ENCODE data around the gene MYLK3. TPM values are rescaled to one million over a fixed set of nuclear protein-coding genes. Genes with fewer than 3 reads are reported as not detected.
A peak's percentile ranks its signal among the peaks of the same experiment; 100 is the strongest.
"Not testable (repeated sequence)": the region's sequence is repeated elsewhere in the genome, so short reads cannot be mapped to it uniquely, and the experiment has no call there.

MYLK3 gene
- 10 to 100 TPM in 5 of 10 donors, 1 to 10 TPM in 5; 4.6 to 17.9 (median 10.1) TPM for polyA plus RNA-seq (ENCODE audit: insufficient read length in 10 of 10)
- long read RNA-seq, donor 1, partial matches to known transcripts = 0 of 1 reads
- long read RNA-seq, donor 1, other reads (novel, unspliced or antisense) = 0 of 1 reads
- long read RNA-seq, donor 2 = 0 reads
- long read RNA-seq, donor 3 = 0 reads
- long read RNA-seq, donor 4 = 0 reads
- long read RNA-seq, donor 5 = 0 reads
- long read RNA-seq, donor 6 = 0 reads
- long read RNA-seq, donor 7 = 0 reads
- long read RNA-seq, donor 8 = 0 reads
- long read RNA-seq, donor 9 = 0 reads

- DNase-seq = peak in 1 of 3 donors; percentile 27
These were observed at the start of gene MYLK3 for GRCh38 chr16:46747777-46748651. Gene MYLK3, minus strand, starts transcription at chr16:46748344. Its CDS starts 151 bp downstream, at chr16:46748193.

DNA sequence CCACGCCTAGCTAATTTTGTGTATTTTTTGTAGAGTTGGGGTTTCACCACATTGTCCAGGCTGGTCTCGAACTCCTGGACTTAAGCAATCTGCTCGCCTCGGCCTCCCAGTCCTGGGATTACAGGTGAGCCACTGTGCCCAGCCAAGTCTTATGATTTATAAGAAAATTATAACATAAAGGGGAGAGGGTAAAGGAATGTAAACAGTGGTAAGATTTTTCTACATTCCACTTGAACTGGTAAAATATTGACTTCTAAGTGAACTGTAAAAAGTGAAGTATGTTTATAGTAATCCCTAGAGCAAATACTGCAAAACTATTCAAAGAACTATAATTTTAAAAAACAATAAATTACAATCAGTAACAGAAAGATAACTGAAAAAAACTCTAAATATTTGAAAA lies 49.4 kb upstream of the MYLK3 start:
- DNase-seq = no peak

DNA sequence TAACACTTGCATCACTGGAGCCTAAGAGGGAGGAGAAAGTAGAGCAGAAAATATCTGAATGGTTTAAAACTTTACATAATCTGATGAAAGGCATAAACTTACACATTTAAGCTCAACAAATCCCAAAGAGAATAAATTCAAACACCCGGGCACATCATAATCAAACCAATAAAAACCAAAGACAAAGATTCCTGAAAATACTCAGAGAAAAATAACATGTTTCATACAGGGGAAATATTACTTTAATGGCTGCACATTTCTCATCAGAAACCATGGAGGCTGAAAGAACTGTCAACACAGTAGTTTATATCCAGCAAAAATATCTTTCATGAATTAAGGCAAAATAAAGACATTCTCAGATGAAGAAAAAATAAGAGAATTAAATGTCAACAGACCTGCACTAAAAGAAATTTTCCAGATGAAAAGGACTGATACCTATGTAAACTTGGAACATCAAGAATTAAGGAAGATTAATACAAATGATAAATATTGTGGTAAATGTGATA lies 48.7 kb upstream of the MYLK3 start:
- no peak for DNase-seq

- DNase-seq = no peak
These were observed 45.7 kb upstream of the MYLK3 start for GRCh38 chr16:46793841-46794240.

DNA sequence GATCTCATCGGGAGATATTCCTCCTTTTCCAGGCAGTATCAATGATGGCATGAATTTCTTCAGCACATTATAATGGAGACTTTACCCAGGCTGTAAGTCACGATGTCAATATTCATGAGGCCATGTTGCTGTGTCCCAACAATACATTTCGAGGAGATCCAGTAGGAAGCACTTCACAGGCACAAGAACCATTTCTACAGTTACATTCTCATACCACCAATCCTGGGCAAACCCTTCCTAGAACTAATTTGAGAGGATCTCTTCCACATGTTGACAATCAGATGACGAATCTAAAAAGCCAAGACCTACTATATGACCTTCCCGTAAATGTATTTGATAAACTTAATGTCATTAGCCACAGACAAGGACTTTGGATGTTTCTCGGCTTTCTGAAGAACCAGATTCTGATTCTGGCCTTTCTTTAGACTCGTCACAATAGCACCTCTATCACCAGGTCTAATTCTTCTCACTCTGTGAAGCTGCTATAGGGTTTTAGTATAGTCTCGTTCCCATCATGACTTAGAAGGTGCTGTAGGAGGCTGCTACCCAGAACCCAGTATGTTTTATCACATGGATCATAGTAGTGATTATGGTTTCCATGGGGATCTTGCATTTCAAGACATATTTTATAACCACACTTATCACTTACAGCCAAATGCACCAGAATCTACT lies 42.6 kb upstream of the MYLK3 start:
- DNase-seq = no peak

- DNase-seq = peak; percentile 34 to 75 (median 40)
These were observed 41.6 kb upstream of the MYLK3 start for GRCh38 chr16:46789499-46790414.

- no peak for DNase-seq
These were observed 40.8 kb upstream of the MYLK3 start for GRCh38 chr16:46788891-46789474.

DNA sequence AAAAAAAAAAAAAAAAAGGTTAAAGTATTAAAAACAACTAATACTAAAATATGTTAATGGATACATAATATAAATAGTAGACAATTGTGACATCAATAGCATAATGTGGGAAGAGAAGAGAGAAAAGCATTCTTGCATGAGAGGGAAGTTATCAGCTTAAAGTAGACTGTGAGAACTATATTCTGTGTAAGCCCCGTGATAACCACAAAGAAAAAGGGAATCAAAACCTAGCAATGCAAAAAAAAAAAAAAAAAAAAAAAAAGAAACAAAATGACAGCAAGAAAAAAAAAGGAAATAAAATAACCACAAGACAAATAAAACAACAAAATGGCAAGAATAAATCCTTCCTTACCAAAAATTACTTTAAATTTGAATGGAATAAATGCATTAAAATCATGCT lies 39.8 kb upstream of the MYLK3 start:
- DNase-seq = no peak

- DNase-seq = no peak
These were observed 37.1 kb upstream of the MYLK3 start for GRCh38 chr16:46785076-46785845.

GRCh38 chr16:46784569-46784968 lies 36.4 kb upstream of the MYLK3 start:
- DNase-seq = not testable (repeated sequence)

GRCh38 chr16:46783800-46784199 lies 35.7 kb upstream of the MYLK3 start:
- DNase-seq = no peak

DNA sequence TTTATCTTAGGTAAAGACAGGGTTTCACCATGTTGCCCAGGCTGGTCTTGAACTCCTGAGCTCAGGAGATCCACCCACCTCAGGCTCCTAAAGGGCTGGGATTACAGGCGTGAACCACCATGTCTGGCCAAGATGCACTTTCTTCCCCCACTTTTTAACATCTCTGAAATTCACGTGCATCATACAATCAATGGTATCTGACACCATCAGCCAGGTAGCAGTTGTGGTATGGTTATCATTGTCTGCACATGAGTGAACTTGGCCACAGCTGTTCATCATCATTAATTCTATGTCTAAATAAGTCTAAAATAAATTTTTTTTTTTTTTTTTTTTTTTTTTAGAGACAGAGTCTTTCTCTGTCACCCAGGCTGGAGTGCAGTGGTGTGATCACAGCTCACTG lies 34.2 kb upstream of the MYLK3 start:
- no peak for DNase-seq

- DNase-seq = no peak
These were observed 29.7 kb upstream of the MYLK3 start for GRCh38 chr16:46777804-46778203.

GRCh38 chr16:46775214-46775613 lies 27.1 kb upstream of the MYLK3 start:
- no peak for DNase-seq

DNA sequence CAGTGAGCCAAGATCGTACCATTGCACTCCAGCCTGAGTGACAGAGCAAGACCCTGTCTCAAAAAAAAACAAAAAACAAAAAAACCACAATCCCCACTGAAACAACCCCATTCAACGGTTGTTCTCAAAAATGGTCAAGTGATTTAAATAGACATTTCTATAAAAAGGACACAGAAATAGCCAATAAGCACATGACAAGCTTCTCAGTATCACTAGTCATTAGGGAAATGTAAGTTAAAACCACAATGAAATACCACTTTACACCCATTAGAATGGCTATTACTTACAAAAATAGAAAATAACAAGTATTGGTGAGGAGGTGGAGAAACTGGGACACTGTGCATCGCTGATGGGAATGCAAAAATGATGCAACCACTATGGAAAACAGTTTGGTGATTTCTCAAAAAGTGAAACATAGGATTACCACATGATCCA lies 26.6 kb upstream of the MYLK3 start:
- no peak for DNase-seq

DNA sequence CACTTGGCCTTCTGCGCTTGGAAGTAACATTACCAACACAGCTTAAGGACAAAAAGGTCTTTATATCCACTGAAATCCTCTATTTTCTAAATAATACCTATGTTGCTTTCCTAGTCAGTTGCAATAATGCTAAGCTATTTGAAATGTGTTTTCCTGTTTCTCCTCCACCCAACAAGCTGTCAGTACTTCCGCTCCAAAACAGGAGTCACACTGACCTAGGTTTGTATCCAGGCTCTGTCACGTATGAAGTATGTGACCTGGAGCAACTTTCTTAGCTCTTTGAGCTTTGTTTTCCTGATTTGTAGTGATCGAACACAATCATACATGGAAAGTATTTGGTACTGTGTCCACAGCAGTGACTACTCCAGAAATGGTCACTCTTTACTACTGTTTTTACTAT lies 24.3 kb upstream of the MYLK3 start:
- no peak for DNase-seq

GRCh38 chr16:46768809-46769208 lies 20.7 kb upstream of the MYLK3 start:
- DNase-seq = no peak

- no peak for DNase-seq
These were observed 16.9 kb upstream of the MYLK3 start for GRCh38 chr16:46765050-46765449.

DNA sequence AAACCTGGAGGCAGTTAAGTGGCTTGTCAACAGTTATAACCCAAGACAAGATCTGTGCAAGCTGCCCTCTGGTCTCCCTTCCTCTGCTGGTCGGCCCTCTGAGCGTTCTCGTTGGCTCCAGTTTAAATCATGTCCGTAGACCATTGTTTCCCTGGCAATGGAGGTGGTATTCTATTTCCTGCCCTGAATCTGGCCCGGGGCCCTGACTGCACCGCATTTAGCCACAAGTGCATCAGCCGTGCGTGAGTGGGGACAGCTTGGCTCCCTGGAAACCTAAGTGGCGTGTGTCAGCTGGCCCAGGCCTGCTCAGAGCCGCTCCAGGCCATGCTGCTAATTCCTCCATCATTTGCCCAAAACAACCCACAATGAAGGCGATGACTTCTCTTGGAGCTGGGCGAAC lies 15.0 kb upstream of the MYLK3 start:
- peak in 1 of 3 donors; percentile 15 for DNase-seq

- DNase-seq = no peak
These were observed 14.4 kb upstream of the MYLK3 start for GRCh38 chr16:46762583-46762982.

All from muscle of back (tissue), 13 donors.